Stimulated activated CD4-positive, alpha-beta T cell treated with anti-CD3 and anti-CD28 coated beads, Interleukin-4, amount 100 ng/mL, for 4 hours (primary cell): ENCODE results near the gene CLBA1.
A peak's percentile ranks its signal among the peaks of the same experiment; 100 is the strongest.

Source experiments
- DNase-seq, 2 experiments: peaks; one replicate each; pipeline ENCODE4 v3.0.0-alpha.2; 2020

Gene CLBA1

DNA sequence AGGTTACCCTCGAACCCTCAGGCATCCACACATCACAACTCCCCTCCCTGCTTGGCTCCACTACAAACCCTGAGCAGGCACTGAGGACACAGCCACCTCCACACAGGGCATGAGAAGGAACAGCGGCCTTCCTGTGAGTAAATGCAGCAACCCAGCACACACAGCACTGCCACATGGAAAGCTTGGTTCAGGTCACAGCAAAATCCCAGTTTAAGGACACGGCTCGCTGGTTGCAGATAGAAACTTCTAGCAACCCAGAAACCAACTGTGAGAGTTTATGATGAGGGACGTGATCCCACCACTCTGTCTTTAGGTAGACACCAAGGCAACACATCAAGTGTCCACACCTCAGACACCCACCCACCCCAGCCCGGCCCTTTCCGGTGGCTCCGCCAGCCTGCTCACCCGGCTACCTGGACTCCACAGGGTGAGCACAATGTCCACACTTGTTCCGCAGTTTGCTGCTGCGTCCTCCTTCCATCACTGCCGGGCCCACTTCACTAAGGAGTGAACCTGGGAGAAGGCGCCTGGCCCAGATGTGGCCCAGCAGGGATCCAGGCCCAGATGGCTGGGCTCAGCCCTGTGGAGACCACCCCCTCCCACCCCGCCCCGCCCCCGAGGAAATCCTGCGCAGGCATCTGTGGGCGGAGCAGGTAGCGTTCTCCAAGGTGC, 22.1 kb downstream of the CLBA1 start:
- no peak for DNase-seq

DNA sequence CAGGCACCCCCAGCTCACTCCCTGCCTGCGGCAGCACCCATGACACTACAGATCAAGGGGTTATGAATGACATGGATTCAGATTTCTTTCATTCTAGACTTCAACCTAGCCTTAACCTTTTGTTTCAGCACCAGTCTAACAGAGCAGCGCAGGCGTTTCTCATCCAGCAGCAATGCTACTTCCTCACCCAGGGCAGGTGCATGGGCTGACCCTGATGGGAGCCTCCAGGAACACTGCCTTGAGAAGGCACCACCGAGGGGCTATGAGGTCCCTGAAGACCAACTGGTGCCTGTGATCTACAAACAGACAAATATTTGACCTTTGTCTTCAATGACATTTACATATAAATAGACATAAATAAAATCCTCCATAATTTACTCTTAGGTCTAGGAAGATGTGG, 24.5 kb downstream of the CLBA1 start:
- DNase-seq: no peak

DNA sequence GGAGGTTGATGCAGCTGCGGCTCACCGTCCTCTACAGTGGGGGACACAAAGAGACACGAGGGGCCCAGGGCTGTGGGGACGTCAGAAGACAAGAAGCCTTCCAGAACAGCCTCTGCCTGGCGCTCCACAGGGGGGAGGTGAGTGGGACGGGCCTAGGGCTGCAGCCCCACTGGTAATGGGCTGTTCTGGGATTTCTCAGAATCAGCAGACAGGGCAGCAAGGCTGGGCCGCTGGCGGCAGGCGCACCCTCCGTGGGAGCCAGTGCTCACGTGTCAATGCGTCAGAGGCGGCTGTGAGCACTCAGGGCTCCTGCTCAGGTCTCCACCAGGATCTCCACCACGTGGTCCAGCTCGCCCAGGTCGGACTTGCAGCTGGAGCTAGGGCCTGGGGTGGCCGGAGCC, 25.3 kb downstream of the CLBA1 start:
- no peak for DNase-seq

DNA sequence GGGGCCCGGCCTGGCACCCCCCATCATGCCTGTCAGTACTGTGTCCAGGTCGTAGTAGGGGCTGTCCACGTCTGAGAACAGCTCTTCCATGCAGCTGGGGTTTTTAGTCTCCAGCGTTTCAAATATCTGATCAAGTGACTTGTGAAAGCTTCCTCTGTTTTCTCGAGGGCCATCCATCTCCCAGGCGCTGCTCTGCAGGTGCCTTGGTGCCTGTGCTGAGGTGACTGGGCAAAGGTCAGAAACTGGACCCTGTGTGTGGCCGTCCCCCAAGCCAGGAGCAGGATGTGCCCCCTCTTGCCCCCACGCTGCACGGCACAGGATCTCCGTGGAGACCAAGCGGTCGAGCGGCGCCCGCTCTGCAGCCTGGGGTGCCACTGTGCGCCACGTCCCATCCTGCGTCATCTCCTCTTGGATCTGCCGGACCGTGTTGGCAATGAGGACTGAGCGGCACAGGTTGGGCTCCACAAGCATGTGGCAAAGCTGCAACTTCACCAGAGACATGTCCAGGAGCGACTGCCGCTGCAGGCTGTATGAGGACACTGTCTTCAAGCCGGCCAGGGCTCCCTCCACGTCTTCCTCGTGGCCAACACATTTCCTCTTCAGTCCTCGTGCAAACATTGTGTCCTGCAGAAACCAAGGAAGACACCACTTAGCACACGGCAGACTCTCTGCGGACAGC, 25.9 kb downstream of the CLBA1 start:
- DNase-seq: no peak

DNA sequence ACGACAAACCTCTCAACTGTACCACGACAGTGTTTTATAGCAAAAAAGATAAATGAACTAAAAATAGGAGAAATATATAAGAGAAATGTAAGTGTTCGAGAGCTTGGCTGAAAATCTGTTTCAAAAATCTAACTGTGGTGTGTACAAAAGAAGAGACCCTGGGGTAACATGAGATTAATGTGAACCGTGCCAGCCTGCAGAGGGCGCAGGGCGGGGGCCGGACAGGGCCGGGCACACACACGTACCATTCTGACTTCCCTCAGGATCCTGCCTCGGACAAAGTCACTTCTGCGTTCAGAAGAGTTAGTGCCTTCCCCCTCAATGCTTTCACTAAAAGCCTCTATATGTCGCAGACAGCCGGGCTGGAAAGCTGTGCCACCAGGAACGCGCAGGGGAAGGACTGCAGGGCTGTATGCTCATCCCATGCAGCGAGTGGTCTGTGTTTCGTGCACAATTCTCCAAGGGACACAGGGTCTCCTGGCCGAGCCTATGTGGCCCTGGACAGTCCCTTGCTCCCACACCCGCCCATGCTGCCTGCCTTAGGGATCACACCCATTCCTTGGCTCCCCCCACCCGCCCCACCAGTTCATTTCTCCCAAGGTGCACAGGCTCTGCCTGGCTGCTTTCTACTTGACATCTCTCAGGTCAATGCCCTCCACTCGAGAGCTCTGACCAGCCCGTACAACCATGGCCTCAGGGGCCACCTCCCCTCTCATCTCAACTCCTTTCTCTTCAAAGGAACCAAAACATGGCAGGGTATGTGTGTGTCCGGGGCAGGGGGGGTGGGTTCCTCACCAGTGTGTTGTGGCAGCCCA, 26.8 kb downstream of the CLBA1 start:
- no peak for DNase-seq

DNA sequence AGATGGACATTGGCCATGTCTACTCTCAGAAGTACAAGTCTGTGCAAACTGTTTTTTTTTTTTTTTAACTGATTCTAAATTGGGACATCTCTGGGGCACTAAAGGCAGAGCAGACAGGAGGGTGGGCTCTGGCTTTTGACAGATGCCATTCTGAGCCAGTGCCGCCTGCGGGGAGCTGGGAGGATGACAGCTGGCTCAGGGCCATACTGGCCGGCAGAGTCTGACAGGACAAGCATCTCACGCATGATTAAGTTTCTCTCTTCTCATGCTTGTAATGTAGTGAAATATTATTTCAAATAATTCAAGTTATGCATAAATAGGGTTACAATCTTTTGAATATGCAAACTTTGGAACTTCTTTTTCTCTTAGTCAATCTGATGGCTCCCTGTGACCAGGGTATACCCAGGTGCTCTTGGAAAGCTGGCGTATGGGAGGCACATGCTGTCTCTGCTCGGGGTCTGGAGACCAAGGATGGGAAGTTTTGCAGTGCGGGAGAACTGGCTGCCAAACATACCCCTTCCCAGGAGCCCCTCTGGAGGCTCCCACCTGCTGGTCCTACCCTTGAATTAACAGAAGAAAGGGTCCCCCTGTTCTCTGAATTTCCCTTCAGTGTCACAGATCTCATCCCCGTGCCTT, 27.7 kb downstream of the CLBA1 start:
- no peak for DNase-seq

DNA sequence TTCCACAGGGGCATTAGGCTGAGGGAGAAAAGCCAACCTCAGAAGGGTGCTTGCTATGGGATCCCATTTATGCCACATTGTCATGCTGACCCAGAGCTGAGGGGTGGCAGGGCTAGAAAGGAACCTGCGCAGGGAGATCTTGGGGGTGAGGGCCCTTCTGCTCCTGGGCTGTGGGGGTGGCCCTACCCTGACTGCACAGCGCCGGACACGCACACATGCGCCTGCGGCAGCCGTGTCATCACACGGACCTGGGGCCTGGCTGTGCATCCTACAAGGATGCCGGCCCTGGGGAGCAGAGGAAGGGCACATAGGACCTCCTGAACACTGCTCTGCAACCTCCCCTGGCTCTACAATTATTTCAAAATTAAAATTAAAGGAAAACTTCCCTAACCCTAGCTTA, 28.4 kb downstream of the CLBA1 start:
- no peak for DNase-seq

DNA sequence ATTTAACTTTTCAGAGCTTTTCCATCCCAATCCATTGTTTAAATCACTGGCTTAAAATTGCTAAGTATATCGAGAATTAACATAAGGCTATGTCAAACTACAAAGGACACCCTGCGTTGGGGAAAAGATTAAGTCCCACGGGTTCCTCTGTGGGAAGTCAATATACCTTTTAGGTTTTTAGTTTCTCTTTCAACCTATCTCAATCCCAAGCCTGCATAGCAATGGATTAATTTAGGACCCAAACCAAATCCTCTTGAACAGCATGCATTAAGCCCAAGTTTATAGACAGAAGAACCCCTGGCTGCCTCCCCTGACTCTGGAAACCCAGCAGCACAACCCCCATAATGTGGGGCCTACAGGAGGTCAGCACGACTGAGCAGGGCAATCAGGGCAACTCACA, 29.0 kb downstream of the CLBA1 start:
- no peak for DNase-seq

DNA sequence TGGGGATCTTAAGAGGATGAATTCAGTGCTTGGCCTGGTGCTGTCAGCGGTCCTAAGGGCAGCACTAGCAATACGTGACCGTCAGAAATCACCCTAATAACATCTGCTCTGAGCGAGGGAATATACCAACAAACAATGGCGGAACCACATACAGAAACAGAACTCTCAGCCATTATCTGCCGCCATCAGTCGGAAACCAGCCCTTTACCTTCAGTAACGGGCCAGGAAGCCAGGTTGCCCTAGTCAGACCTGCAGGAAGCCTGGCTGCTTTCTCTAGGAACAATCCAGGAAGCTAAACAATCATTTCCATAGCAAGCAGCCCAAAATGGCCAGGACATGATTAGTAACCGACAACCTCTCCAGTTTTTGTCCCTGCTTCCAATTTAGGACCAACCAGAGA, 29.7 kb downstream of the CLBA1 start:
- no peak for DNase-seq

DNA sequence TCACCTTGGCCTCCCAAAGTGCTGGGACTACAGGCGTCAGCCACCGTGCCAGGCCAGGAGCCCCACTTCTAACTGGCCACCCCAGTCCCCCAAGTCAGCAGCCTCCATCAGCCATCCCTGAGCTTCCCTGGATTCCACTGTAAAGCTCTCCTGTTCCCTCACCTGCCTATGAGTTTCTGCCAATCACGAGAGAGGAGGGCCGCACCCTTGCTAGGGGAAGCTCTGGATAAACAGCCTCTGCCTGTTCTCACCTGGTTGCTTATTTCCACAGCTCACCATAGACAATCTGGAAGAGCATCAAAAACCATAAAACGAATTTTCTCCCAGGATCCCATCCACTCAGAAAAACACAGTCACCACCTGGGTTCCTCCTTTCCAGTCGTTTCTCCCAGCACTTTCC, 30.3 kb downstream of the CLBA1 start:
- DNase-seq: no peak

DNA sequence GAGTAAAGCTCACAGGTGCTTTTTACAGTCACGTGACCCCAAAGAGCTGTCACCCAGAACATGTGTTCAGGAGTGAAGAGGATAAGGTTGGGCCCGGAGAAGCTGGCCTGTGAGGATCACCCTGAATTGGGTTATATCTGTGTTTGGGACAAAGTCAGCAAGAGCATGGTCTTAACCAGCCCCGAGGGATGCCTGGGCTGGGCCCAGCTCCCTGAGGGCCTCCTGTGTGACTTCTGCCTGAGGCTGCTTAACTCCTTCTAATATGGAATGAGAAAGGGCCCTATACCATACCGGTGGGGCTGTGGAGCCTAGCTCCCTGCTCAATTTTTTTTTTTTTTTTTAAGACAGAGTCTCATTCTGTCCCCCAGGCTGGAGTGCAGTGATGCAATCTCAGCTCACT, 32.8 kb downstream of the CLBA1 start:
- no peak for DNase-seq

DNA sequence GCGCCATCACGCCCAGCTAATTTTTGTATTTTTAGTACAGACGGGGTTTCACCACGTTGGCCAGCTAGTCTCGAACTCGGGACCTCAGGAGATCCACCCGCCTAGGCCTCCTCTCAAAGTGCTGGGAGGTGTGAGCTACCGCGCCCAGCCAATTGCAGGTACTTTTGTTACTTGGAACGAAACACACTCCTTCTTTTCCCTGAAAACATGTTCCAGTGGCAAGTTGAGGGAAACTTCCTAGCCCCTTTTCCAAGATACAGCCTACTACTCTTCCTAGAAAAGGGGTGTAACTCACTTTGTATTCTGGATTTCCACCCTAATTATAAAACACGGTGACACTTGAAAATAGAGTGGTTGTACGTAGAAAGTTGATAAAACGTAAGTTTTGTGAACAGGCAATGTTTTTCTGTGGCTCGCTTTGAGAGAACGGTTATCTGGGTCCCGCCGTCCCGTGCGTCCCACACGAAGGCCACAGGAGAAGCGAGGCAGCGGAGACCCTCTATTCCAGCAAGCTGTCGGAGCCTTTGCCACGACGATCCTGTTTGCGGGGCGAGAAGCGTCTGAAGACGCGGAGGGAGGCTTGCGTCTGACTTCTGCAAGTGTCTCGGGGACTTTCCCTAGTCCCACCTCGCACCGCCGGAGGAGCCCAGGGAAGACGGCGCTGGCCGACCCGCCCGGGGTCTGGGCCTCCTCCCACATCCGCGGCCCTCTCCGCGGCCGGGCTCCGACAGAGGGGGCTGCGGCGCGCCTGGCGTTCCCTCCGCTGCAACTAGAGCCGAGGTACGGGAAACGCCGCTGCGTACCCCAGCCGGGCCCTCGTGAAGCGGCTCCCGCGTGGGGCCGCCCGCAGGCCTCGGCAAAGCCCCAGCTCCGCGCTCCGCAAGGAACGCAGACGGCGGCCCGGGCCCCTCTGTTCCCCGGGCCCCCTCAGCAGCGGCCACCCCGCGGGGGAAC, 34.5 kb downstream of the CLBA1 start:
- peak; percentile 51 for DNase-seq

DNA sequence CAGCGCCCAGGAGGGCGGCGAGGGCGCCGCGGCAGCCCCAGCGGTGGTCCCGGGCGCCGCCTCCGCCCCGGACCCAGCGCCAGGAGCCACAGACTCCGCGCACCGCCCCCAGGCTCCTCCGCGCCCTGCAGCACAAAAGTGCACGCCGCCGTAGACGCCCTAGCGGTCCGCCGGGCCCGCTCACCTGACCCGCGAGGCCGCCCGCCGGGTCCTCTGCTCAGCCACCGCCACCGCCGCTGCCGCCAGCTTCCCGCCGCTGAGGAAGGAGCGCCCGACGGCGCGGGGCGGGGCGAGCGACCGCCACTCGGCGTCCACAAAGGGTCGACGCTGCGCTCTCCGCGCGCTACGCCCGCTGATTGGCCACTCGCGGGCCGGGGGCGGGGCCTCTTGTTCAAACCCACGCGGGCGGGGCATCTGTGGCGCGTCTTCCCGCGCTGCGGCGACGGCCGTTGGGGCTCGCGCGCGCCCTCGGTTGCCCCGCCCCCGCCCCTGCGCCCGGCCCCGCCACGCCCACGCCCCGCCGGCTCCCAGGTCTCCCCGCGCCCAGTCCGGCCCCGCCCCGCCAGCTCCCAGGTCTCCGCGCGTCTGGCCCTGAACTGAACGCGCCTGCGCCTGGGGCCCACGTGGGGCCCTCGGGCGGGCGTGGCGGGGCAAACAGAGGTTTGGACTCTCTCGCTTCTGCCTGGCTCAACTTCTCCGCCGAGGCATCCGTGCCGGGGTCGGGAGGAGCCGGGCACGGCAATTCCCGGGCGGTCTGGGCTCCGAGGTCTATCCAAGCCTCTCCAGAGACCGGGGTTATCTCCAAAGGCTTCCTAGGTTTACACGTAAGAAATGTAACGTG, 35.4 kb downstream of the CLBA1 start, which contains the start of gene CDCA4:
Gene CDCA4, minus strand, starts transcription at position 269 of the 841 bp plus-strand sequence. CDS start 9,154 bp downstream, outside the sequence.
- DNase-seq: peak; percentile 97 to 99

DNA sequence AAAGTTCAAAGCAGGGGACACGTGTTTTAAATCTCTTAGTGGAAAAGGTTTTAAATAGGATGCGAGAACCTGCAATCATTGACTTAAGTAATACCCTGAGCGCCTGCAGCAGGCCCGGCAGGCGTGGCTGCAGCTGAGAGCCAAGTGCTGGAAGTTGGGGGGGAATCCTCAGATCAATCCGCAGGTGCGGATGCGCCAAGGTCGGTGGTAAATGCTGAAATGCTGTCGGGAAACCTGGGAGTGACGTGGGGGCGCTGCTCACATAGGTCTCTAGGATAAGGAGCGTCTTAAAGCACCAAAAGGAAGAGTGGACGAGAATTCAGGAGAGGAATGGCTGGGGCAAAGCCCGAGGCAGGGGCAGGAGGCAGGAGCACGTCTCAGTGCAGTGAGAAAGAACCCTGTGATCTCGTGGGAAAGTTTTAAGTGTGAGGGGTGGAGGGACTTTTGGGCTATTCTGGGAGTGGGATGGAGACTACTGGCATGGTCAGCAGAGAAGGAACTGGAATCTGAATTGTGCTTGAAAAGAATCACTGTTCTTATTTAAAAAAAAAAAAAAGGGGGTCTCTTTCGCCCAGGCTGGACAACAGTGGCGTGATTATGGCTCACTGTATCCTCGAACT, 36.2 kb downstream of the CLBA1 start:
- DNase-seq: peak; percentile 35 to 41

DNA sequence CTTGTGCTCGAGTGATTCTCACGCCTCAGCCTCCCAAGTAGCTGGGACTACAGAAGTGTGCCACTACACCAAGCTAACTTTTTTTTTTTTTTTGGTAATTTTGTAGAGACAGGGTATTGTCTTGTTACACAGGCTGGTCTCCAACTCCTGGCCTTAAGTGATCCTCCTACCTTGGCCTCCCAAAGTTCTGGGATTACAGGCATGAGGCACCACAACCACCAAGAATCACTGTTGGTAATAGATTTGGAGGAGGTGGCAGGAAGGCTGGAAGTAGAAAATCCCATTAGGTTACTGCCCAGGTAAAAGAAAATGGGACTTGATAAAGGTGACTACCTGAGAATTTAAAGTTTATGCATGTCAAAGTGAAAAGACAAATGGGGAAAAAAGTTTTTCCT, 36.7 kb downstream of the CLBA1 start:
- no peak for DNase-seq

DNA sequence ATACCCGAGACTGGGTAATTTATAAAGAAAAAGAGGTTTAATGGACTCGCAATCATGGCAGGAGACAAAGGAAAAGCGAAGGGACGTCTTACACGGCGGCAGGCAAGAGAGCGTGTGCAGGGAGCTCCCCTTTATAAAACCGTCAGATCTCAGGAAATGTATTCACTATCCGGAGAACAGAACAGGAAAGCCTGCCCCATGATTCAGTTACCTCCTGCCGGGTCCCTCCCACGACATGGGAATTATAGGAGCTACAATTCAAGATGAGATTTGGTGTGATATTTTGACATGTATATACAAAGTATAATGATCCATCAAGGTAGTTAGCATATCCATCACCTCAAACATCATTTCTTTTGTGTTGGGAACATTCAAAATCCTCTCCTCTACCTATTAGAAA, 37.6 kb downstream of the CLBA1 start:
- DNase-seq: no peak

DNA sequence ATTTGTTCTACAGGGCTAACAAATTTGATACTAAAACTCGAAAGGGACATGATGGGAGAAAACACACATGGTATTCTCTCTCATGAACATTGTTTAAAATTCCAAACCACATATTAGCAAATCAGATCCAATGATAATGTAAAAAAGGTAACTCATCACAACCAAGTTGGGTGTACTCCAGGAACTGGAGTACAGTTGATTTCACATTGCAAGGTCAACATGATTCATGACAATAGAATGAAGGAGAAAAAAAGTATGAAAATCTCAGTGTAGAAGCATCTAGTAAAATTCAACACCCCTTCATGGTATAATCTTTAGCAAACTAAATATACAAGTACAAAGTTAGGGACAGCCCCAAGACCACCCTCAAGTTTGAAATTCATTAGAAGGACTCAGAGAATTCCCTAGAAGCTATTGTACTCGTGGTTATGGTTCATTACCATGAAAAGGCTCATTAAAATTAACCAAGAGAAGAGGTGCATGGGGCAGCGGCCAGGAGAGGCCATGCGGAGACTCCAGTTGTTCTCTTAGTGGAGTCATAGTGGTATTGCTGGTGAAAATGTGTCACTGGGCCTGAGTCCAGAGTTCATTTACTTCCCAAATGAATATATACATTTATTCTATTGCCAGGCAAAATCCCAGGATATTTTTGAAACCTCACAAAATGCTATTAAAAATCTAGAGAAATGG, 38.3 kb downstream of the CLBA1 start:
- no peak for DNase-seq

DNA sequence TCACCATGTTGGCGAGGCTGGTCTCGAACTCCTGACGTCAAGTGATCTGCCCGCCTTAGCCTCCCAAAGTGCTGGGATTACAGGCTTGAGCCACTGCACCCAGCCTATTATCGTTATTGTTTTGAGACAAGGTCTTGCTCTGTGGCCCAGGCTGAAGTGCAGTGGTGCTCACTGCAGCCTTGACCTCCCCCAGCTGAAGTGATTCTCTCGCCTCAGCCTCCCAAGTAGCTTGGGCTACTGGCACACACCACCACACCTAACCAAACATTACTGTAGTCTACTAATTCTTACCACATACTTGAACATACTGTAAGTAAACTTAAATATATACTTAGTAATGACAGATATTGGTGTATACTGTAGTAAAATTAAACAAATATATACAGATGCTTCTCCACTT, 39.8 kb downstream of the CLBA1 start:
- DNase-seq: no peak

DNA sequence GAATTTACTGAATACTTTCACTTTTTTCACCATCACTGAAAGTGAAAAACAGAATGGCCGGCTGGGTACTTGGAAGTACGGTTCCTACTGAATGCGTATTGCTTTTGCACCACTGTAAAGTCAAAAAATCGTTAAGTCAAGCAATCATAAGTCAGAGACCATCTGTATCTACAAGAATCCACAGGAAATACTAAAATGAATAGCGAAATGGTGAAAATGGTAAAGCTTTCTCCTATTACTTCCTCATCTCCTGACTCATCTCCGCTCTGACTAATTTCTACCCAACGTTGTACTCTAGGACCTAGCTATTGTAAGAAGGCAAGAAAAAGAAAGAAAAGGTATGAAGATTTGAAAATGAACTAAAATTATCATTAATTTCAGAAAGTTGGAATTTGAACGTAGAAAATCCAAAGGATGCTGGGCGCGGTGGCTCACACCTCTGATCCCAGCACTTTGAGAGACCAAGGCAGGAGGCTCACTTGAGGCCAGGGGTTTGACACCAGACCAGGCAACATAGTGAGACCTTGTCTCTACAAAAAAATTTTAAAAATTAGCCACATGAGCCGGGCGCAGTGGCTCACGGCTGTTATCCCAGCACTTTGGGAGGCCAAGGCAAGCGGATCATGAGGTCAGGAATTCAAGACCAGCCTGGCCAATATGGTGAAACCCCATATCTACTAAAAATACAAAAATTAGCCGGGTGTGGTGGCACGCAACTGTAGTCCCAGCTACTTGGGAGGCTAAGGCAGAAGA, 40.6 kb downstream of the CLBA1 start:
- DNase-seq: no peak
